Stimulated activated naive B cell treated with anti-CD40 and anti-IgM and Interleukin-4, amounts not matched to agents 10 μg/mL and 1 μg/mL and 100 μg/mL, for 72 hours (primary cell): Measurements from ENCODE around the gene ACP2.
A peak's percentile ranks its signal among the peaks of the same experiment; 100 is the strongest.

ENCODE experiments used
- ATAC-seq, 2 donors: fragments of 150-1000 bp; cut with Tn5 transposase; replicated peaks; 2 replicates each; pipeline ENCODE4 v1.10.0; 2021; ENCODE audit warnings: moderate library complexity in 1 of 2
- DNase-seq: peaks from one replicate; pipeline ENCODE4 v3.0.0; 2021
- H3K27ac Mint-ChIP-seq: one replicate; pipeline ENCODE4 v1.8.0; 2022; ENCODE audit warnings: mild to moderate bottlenecking, mixed read lengths
- H3K27me3 Mint-ChIP-seq, 2 donors: one replicate each; pipeline ENCODE4 v1.8.0; 2022; ENCODE audit warnings: mixed read lengths in 2 of 2
- H3K36me3 Mint-ChIP-seq, 2 donors: one replicate each; pipeline ENCODE4 v1.8.0; 2022; ENCODE audit warnings: mixed read lengths in 2 of 2, mild to moderate bottlenecking in 1 of 2
- H3K4me1 Mint-ChIP-seq, 2 donors: one replicate each; pipeline ENCODE4 v1.8.0; 2022; ENCODE audit warnings: mixed read lengths in 2 of 2, mild to moderate bottlenecking in 1 of 2
- H3K4me3 Mint-ChIP-seq, 2 donors: one replicate each; pipeline ENCODE4 v1.8.0; 2022; ENCODE audit warnings: mild to moderate bottlenecking in 2 of 2, mixed read lengths in 2 of 2, moderate library complexity in 1 of 2
- H3K9me3 Mint-ChIP-seq, 2 donors: one replicate each; pipeline ENCODE4 v1.8.0; 2022; ENCODE audit warnings: mixed read lengths in 2 of 2, mild to moderate bottlenecking in 1 of 2

Gene ACP2

DNA sequence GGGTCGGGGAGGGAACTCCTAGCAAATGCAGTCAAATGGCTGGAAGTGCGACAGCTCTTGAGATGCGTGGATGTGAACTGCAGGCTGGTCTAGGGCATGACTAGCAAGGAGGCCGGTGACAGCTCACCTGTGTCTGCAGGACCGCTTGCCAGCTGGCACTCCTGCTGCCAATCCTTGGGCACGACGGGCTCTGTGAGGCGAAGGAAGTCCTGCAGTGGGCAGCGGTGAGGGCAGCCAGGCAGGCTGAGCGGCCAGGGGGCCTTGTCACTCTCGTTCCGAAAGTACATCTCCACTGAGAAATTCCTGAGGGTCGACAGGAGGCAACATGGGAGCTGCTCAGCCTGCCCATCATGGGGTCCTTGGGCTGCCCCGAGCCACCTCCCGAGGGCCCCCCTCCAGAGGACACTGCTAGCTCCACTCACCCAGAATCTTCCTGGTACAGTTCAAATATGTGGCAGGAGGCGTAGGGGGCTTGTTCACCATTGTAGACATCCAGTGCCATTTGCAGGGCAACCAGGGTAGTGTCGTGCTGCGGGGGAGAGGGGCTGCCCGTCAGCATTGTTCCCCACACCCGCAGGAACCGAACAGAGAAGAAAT is 5.9 kb downstream of the ACP2 start:
- DNase-seq (no peak), ATAC-seq (peak; percentile 21 to 24)
- Mint-ChIP-seq H3K27me3 (no peaks in the 10 kb centered on the region), H3K36me3 (peaks cover 58 to 82% of the 10 kb centered on the region in 2 donors), H3K9me3 (no peaks in the 10 kb centered on the region), H3K4me3 (peak overlapping the region in 1 of 2 donors; percentile 30), H3K4me1 (peaks cover 11 to 21% of the 10 kb centered on the region in 2 donors), H3K27ac (peak overlapping the region; percentile 47)

DNA sequence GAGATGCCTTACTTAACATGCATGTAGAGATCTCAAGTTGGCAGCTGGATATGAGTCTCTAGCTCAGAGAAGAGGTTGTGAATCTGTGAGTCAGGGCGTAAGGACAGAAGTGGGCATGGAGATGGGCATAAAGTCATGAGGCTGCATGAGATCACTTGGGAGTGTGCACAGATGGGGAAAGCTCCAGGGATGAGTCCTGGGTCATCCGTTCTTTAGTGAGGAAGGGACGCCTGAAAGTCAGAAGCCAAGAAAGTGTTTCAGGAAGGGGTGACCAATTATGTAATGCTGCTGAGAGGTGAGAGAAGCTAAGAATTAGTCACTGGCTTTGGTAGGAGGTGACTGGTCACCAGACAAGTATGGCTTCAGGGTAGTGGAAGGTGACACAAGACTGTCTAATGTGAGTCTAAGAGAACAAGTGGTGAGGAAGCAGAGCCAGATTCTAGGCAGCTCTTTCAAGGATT is 6.7 kb downstream of the ACP2 start:
- ATAC-seq (peak; percentile 17 to 26), DNase-seq (no peak)
- H3K27ac Mint-ChIP-seq = peak overlapping the region; percentile 62
- H3K4me3 Mint-ChIP-seq = peak overlapping the region in 1 of 2 donors; percentile 1
- peaks cover 62 to 86% of the 10 kb centered on the region in 2 donors for H3K36me3 Mint-ChIP-seq
- H3K27me3 Mint-ChIP-seq = no peaks in the 10 kb centered on the region
- H3K9me3 Mint-ChIP-seq = no peaks in the 10 kb centered on the region
- H3K4me1 Mint-ChIP-seq = peaks cover 5 to 23% of the 10 kb centered on the region in 2 donors

DNA sequence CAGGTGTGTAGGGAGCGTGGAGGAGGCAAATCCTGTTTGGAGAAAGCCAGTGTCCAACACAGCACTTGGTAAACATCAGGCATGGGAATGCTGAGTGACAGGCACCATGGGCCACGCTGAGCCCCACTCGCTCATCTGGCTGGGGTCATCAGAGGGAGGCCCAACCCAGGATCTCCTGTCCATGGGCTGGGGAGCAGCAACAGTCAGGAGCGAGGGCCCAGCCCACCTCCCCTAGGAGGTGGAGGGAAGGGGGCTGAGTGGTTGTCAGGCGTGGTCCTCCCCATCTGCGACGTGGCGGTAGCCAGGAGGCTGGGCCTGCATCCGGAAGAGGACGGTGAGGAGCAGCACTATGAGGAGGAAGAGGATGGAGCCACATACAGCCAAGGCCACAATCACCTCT is 8.8 kb downstream of the ACP2 start:
- no peak for ATAC-seq
- Mint-ChIP-seq H3K4me1 (peaks cover 13 to 22% of the 10 kb centered on the region in 2 donors), H3K27ac (peak overlapping the region; percentile 89), H3K36me3 (peaks cover 66 to 86% of the 10 kb centered on the region in 2 donors), H3K9me3 (no peaks in the 10 kb centered on the region), H3K27me3 (no peaks in the 10 kb centered on the region), H3K4me3 (peak overlapping the region; percentile 7 to 54)
- no peak for DNase-seq

DNA sequence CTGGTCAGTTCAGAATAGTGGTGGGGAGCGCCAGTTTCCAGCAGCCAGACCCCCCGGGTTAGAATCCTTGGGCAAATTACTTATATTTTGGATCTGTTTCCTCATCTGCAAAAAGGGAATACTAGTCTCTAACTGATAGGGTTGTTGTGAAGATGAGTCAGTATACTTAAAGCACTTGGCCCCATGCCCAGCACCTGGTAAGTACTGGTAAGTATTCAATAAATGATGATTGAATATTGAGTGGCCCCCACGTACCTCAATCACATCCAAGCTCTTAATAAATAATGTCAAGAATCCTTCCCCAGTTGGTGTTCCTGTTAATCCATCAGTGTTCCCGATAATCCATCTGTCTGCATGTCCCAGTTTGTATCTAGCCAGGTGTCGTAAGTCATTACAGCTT is 12.1 kb downstream of the ACP2 start:
- no peak overlapping the region for H3K4me3 Mint-ChIP-seq
- no peak for DNase-seq

DNA sequence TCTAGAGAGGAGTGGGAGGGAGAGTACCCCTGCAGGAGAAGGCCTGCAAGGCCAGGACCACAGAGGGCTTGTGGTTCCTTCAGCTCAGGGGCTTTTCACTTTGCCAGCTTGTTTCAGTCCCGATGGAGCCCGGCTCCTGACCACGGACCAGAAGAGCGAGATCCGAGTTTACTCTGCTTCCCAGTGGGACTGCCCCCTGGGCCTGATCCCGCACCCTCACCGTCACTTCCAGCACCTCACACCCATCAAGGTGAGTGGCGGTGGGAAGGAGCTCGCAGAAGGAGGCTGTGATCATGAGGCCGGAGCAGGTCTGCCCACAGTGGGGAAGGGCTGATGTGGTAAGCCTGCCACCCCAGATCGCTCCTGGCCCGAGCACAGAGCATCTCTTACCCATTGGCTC is 13.5 kb downstream of the ACP2 start:
- no peak for ATAC-seq
- H3K4me3 Mint-ChIP-seq = peak overlapping the region in 1 of 2 donors; percentile 4
- no peak for DNase-seq
- H3K9me3 Mint-ChIP-seq = no peaks in the 10 kb centered on the region
- no peaks in the 10 kb centered on the region for H3K27me3 Mint-ChIP-seq
- H3K36me3 Mint-ChIP-seq = peaks cover 60 to 74% of the 10 kb centered on the region in 2 donors
- peaks cover 23% of the 10 kb centered on the region in 2 donors for H3K4me1 Mint-ChIP-seq
- no peak overlapping the region for H3K27ac Mint-ChIP-seq

More for the DNA sequence above, 12.1 kb downstream of the ACP2 start:
- no peaks in the 10 kb centered on the region for H3K9me3 Mint-ChIP-seq
- H3K27me3 Mint-ChIP-seq = no peaks in the 10 kb centered on the region
- H3K36me3 Mint-ChIP-seq = peaks cover 60 to 75% of the 10 kb centered on the region in 2 donors
- no peak overlapping the region for H3K27ac Mint-ChIP-seq
- ATAC-seq = no peak
- peaks cover 18 to 23% of the 10 kb centered on the region in 2 donors for H3K4me1 Mint-ChIP-seq

DNA sequence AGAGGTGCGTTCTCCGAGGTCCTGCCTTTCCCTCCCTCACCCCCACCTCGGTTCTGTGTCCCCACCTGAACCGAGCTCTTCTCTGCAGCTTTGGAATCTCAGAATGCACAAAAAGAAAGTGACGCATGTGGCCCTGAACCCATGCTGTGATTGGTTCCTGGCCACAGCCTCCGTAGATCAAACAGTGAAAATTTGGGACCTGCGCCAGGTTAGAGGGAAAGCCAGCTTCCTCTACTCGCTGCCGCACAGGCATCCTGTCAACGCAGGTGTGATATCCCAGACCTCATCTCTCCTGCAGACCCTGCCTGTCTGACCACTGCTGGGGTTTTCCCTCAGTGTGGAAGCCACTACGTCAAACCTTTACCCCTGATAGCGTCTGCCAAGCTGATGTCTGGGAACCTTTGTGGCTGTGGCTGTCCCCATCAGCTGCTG is 13.9 kb downstream of the ACP2 start:
- peak; percentile 39 to 40 for ATAC-seq

DNA sequence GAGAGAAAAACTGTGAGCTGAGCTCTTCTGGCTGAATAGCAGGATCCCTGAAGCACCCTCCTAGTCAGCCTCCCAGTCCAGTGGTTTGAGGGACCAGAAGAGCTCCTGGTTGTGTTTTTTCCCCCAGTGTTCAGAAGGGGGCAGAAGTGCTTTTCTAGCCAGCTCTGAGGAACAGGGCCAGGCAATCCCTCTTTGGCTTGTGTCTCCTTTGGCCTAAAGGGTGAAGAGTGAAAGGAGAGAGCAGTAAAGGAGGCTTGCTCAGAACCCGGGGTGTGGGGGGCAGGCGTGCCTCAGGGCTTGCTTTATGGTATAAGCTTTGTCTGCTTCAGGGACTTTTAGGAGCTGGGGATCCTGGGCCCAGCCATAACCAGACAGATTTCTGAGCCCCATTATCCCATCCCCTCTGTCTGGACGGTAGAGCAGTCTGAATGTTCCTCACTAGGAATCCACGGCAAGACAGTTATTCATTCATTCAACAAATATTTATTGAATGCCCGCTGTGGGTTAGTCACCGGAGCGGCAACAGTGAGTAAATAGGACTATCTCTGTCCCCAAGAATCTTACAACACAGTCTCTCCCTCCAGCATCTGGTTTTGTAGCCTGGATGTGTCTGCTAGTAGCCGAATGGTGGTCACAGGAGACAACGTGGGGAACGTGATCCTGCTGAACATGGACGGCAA is 14.5 kb downstream of the ACP2 start:
- ATAC-seq = peak in 1 of 2 donors; percentile 39
- no peak for DNase-seq
- no peaks in the 10 kb centered on the region for H3K27me3 Mint-ChIP-seq
- H3K4me1 Mint-ChIP-seq = peaks cover 18 to 26% of the 10 kb centered on the region in 2 donors
- peaks cover 58 to 69% of the 10 kb centered on the region in 2 donors for H3K36me3 Mint-ChIP-seq
- no peaks in the 10 kb centered on the region for H3K9me3 Mint-ChIP-seq
- no peak overlapping the region for H3K4me3 Mint-ChIP-seq
- peak overlapping the region; percentile 68 for H3K27ac Mint-ChIP-seq

More for the DNA sequence above, 13.9 kb downstream of the ACP2 start:
- Mint-ChIP-seq H3K4me3 (peak overlapping the region in 1 of 2 donors; percentile 4), H3K27me3 (no peaks in the 10 kb centered on the region), H3K4me1 (peaks cover 19 to 23% of the 10 kb centered on the region in 2 donors), H3K9me3 (no peaks in the 10 kb centered on the region), H3K27ac (peak overlapping the region; percentile 68), H3K36me3 (peaks cover 58 to 70% of the 10 kb centered on the region in 2 donors)
- DNase-seq = no peak

DNA sequence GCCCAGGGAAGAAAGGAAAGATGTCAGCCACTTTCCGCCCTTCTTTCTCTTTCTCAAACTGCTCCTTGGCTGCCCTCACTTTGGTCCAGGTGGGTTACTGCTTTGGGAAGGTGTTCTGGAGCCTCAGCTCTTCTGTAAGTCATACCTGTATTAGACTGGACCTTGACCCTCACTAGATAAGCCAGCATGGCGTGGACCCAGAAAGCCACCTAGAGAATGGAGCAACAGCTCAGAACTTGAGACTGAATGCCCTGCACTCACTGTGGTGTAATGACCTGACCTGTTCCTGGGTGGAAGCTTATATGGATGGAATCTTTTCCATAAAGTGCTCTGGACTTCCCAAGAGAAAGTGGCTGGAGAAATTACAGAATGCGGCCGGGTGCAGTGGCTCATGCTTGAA is 15.6 kb downstream of the ACP2 start:
- Mint-ChIP-seq H3K4me3 (no peak overlapping the region), H3K36me3 (peaks cover 58 to 69% of the 10 kb centered on the region in 2 donors), H3K27me3 (no peaks in the 10 kb centered on the region), H3K27ac (no peak overlapping the region), H3K9me3 (no peaks in the 10 kb centered on the region), H3K4me1 (peaks cover 20 to 30% of the 10 kb centered on the region in 2 donors)
- DNase-seq = no peak
- ATAC-seq = no peak

DNA sequence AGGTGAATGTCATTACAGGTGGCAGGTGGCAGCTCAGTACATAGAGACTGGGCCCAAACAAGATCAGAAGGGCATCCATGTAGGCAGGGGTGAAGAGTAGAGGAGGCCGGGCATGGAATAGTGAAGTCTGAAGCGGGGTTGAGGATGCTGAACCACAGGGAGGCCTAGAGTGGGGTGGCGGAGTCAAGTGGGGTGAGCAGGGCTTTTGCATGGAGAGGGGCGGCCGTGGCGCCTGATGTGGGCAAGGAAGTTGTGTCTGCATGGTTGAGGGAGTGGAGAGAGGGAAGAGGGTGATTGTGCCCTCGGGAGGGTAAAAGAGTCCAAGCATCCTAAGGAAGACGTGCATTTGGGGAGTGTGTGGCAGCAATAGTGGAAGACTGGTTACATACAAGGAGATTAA is 19.5 kb downstream of the ACP2 start:
- Mint-ChIP-seq H3K36me3 (peaks cover 52 to 65% of the 10 kb centered on the region in 2 donors), H3K27ac (no peak overlapping the region), H3K4me3 (no peak overlapping the region), H3K4me1 (peaks cover 19 to 33% of the 10 kb centered on the region in 2 donors), H3K9me3 (no peaks in the 10 kb centered on the region), H3K27me3 (no peaks in the 10 kb centered on the region)
- ATAC-seq (no peak), DNase-seq (no peak)

DNA sequence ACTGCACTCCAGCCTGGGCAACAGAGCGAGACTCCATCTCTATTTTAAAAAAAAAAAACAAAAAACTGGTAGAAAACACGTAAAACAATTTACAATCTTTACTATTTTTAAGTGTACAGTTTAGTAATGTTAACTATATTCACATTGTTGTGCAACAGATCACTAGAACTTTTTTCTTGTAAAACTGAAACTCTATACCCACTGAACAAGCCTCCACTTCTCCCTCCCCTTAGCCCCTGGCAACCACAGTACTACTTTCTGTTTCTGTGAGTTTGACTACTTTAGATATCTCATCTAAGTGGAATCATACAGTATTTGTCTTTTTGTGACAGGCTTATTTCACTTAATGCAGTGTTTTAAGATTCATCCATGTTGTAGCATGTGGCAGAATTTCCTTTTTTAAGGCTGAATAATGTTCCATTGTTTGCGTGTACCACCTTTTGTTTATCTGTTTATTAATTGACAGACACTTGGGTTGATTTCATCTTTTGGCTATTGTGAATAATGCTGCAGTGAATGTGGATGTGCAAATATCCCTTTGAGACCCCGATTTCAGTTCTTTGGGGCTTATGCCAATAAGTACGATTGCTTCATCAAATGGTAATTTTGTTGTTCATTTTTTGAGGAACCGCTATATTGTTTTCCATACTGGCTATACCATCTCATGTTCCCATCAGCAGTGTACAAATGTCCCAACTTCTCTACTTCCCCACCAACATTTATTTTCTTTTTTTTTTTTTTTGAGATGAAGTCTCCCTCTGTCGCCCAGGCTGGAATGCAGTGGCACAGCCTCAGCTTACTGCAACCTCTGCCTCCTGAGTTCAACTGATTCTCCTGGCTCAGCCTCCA is 22.8 kb downstream of the ACP2 start:
- H3K27ac Mint-ChIP-seq = no peak overlapping the region
- peaks cover 16 to 42% of the 10 kb centered on the region in 2 donors for H3K4me1 Mint-ChIP-seq
- DNase-seq = no peak
- no peaks in the 10 kb centered on the region for H3K9me3 Mint-ChIP-seq
- peaks cover 49 to 61% of the 10 kb centered on the region in 2 donors for H3K36me3 Mint-ChIP-seq
- ATAC-seq = peak; percentile 98 to 99
- H3K4me3 Mint-ChIP-seq = peak overlapping the region; percentile 14 to 33
- H3K27me3 Mint-ChIP-seq = no peaks in the 10 kb centered on the region

DNA sequence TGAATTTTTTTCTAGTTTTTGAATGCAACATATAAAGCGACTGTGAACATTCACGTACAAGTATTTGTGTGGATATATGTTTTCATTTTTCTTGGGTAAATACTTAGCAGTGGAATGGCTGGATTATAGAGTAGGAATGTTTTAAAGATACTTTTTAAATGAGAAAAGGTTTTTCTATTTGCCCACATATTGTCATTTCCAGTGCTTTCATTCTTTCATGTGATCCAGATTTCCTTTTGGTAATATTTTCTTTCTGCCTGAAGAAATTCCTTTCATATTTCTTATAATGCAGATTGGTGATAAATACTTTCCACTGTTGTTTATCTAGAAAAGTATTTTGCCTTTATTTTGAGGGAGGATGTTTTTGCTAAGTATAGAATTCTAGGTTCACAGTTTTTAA is 25.9 kb downstream of the ACP2 start:
- no peak overlapping the region for H3K4me3 Mint-ChIP-seq
- H3K9me3 Mint-ChIP-seq = peaks cover 2 to 8% of the 10 kb centered on the region in 2 donors
- H3K36me3 Mint-ChIP-seq = peaks cover 52 to 65% of the 10 kb centered on the region in 2 donors
- no peak for ATAC-seq
- H3K27ac Mint-ChIP-seq = peak overlapping the region; percentile 31
- no peaks in the 10 kb centered on the region for H3K27me3 Mint-ChIP-seq
- no peak for DNase-seq
- H3K4me1 Mint-ChIP-seq = peaks cover 30 to 57% of the 10 kb centered on the region in 2 donors

DNA sequence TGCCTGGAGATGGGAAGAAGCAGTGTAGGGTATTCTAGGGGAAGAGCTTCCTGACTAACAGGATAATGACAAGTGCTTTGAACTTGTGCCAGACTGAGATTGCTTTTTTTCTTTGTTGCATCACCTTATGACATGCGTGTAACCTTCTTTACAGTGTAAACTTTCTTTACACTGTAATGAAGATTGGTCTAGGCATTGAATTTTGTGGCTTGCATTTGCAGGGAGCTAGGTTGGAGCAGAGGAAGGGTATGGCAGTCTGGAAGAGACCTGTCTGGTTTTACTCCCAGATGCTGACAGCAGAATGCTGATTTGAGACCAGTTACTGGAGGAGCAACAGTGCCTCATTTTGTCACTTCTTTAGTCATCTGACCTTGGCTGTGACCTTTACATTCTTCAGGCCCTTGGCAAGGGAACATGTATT is 28.2 kb downstream of the ACP2 start:
- no peaks in the 10 kb centered on the region for H3K27me3 Mint-ChIP-seq
- no peak for DNase-seq
- H3K27ac Mint-ChIP-seq = peak overlapping the region; percentile 43
- peaks cover 2 to 8% of the 10 kb centered on the region in 2 donors for H3K9me3 Mint-ChIP-seq
- peaks cover 34 to 67% of the 10 kb centered on the region in 2 donors for H3K4me1 Mint-ChIP-seq
- peaks cover 60 to 69% of the 10 kb centered on the region in 2 donors for H3K36me3 Mint-ChIP-seq
- peak overlapping the region; percentile 41 to 64 for H3K4me3 Mint-ChIP-seq
- no peak for ATAC-seq

DNA sequence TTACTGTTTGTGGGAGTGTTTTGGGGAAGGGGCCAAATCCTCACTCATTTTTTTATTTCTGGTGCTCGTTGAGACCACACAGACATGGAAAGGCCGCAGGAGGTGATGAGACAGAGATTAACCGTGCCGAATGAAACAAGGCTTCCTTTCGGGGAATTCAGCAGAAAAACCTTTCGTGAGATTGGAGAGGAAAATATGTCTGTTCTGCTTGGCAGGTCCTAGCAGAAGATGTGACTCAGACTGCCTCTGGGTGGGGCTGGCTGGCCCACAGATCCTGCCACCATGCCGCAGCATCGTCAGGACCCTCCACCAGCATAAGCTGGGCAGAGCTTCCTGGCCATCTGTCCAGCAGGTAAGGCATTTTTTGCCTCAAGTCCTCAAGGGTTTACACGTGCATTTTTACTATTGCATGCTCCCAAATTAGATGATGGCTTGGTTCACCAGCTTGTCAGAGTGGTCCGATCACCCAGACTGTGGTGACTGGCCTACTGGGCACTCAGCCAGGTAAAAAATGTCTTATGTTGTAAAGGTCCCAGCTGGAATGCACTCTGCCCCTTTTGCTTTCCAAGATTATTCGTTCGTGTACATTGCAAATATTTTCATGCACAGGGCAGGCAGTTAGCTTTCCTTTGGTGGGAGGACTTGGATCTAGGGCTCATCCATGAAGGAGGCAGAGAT is 32.4 kb downstream of the ACP2 start:
- Mint-ChIP-seq H3K4me3 (peak overlapping the region; percentile 94 to 99), H3K27ac (peak overlapping the region; percentile 100), H3K4me1 (peaks cover 31 to 60% of the 10 kb centered on the region in 2 donors)

More for the DNA sequence above, 32.4 kb downstream of the ACP2 start:
- ATAC-seq (peak; percentile 62 to 63), DNase-seq (peak; percentile 82)
- peaks cover 2 to 8% of the 10 kb centered on the region in 2 donors for H3K9me3 Mint-ChIP-seq
- peaks cover 53 to 56% of the 10 kb centered on the region in 2 donors for H3K36me3 Mint-ChIP-seq
- no peaks in the 10 kb centered on the region for H3K27me3 Mint-ChIP-seq
